Neuronal stem cell (in vitro differentiated cells): Measurements from ENCODE around the gene SLC4A7.

Experiments
- DNase-seq: peaks from one replicate; pipeline ENCODE4 v3.0.0-alpha.2; 2013; ENCODE audit warnings: low spot score
- H2AFZ ChIP-seq: one replicate; pipeline ENCODE4 v1.6.1; 2013; ENCODE audit warnings: mild to moderate bottlenecking, low read length, inconsistent platforms
- H2AK5ac ChIP-seq: 2 replicates; pipeline ENCODE4 v1.6.1; 2013; ENCODE audit warnings: low read depth, mild to moderate bottlenecking, inconsistent platforms, low read length, moderate library complexity, mixed read lengths
- H2BK120ac ChIP-seq: 2 replicates; pipeline ENCODE4 v1.6.1; 2013; ENCODE audit warnings: low read depth, mild to moderate bottlenecking, inconsistent platforms, low read length, moderate library complexity, mixed read lengths
- H2BK12ac ChIP-seq: one replicate; pipeline ENCODE4 v1.6.1; 2013; ENCODE audit warnings: low read length, inconsistent platforms
- H2BK15ac ChIP-seq: 2 replicates; pipeline ENCODE4 v1.6.1; 2013; ENCODE audit warnings: mild to moderate bottlenecking, low read length, inconsistent platforms, mixed read lengths
- H2BK5ac ChIP-seq: one replicate; pipeline ENCODE4 v1.6.1; 2013; ENCODE audit warnings: inconsistent platforms, mild to moderate bottlenecking, low read length, moderate library complexity
- H3K14ac ChIP-seq: one replicate; pipeline ENCODE4 v1.6.1; 2013; ENCODE audit warnings: low read length, inconsistent platforms
- H3K18ac ChIP-seq: 2 replicates; pipeline ENCODE4 v1.6.1; 2013; ENCODE audit warnings: low read length, inconsistent platforms
- H3K23ac ChIP-seq: 2 replicates; pipeline ENCODE4 v1.6.1; 2013; ENCODE audit warnings: low read depth, mild to moderate bottlenecking, mixed read lengths, low read length, inconsistent platforms; ENCODE audit not compliant: poor library complexity
- H3K27ac ChIP-seq: replicated peaks from 3 replicates; pipeline ENCODE4 v1.5.1; 2013; ENCODE audit warnings: low read length, inconsistent platforms
- H3K27me3 ChIP-seq, 3 experiments: 2 replicates each; pipeline ENCODE4 v1.6.1; 2013; ENCODE audit warnings: low read length in 3 of 3, mild to moderate bottlenecking in 2 of 3, inconsistent platforms in 1 of 3, low read depth in 1 of 3, mixed read lengths in 1 of 3, moderate library complexity in 1 of 3; ENCODE audit not compliant: control insufficient read depth in 3 of 3, insufficient read depth in 3 of 3
- H3K36me3 ChIP-seq, 2 donors: replicated peaks in 1 of 2; 2 replicates each; pipeline ENCODE4 v1.6.1; 2013; ENCODE audit warnings: low read length in 2 of 2; ENCODE audit not compliant: control insufficient read depth in 2 of 2, insufficient read depth in 2 of 2
- H3K4ac ChIP-seq: 2 replicates; pipeline ENCODE4 v1.6.1; 2013; ENCODE audit warnings: inconsistent platforms, mild to moderate bottlenecking, low read length, moderate library complexity
- H3K4me1 ChIP-seq, 2 donors: 1 replicate in 1 of 2; 2 replicates in 1 of 2; pipeline ENCODE4 v1.6.1; 2013; ENCODE audit warnings: low read length in 2 of 2, low read depth in 1 of 2; ENCODE audit not compliant: control insufficient read depth in 2 of 2, insufficient read depth in 1 of 2
- H3K4me2 ChIP-seq: one replicate; pipeline ENCODE4 v1.6.1; 2013; ENCODE audit warnings: mild to moderate bottlenecking, low read length, inconsistent platforms; ENCODE audit not compliant: insufficient read depth, poor library complexity, severe bottlenecking
- H3K4me3 ChIP-seq, 2 donors: 2 replicates each; pipeline ENCODE4 v1.5.1; 2013; ENCODE audit warnings: low read length in 2 of 2, mild to moderate bottlenecking in 2 of 2, inconsistent platforms in 1 of 2, moderate library complexity in 1 of 2
- H3K79me1 ChIP-seq: one replicate; pipeline ENCODE4 v1.6.1; 2013; ENCODE audit warnings: low read depth, mild to moderate bottlenecking, inconsistent platforms, low read length, moderate library complexity
- H3K9ac ChIP-seq: one replicate; pipeline ENCODE4 v1.6.1; 2013; ENCODE audit warnings: mild to moderate bottlenecking, low read depth, low read length, inconsistent platforms; ENCODE audit not compliant: poor library complexity
- H3K9me3 ChIP-seq, 2 donors: replicated peaks in 1 of 2; 2 replicates each; pipeline versions ENCODE3 to v1.6.1; 2013; ENCODE audit warnings: low read length in 2 of 2, mild to moderate bottlenecking in 2 of 2, inconsistent platforms in 1 of 2, low read depth in 1 of 2, mixed read lengths in 1 of 2, moderate library complexity in 1 of 2; ENCODE audit not compliant: control insufficient read depth in 2 of 2, insufficient read depth in 1 of 2
- H4K8ac ChIP-seq: one replicate; pipeline ENCODE4 v1.6.1; 2013; ENCODE audit warnings: low read depth, mild to moderate bottlenecking, inconsistent platforms, low read length, moderate library complexity
- H4K91ac ChIP-seq: one replicate; pipeline ENCODE4 v1.6.1; 2013; ENCODE audit warnings: low read length, low read depth, mild to moderate bottlenecking, inconsistent platforms; ENCODE audit not compliant: poor library complexity
- WGBS, 2 donors: extraction: QIAGEN DNeasy Blood & Tissue Kit; methylation state at CpG; one replicate each; pipeline ENCODE4 v1.1.7; 2013; ENCODE audit warnings: missing lambda C conversion rate in 2 of 2, mixed read lengths in 1 of 2; ENCODE audit not compliant: insufficient read length in 2 of 2, insufficient replicate concordance in 1 of 2; ENCODE audit errors: extremely low coverage in 2 of 2; 5-methylcytosine and 5-hydroxymethylcytosine counted together

SLC4A7 gene

DNA sequence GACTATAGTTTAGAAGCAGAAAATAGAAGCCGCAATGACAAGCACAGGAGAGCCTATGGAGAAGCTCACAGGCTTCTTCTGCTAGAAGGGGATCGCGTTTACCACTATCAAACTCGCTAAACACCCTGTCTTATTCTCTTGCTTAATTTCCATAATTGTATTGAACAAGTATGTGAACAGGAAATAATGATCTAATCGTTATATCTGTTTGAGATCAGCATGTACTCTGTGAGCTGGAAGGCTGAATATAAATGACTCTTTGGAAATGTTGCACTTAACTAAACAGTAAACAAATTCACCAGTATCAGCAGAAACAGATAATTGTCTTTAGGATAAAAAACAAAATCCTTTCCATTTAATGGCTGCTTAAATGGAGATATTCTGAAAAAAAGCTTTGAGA is 130.0 kb downstream of the SLC4A7 start:
- no peak overlapping the region for H2BK15ac ChIP-seq
- peaks cover 4 to 11% of the 10 kb centered on the region in 2 donors for H3K4me1 ChIP-seq
- H3K23ac ChIP-seq, result no peak overlapping the region
- H3K27ac ChIP-seq, result no peak overlapping the region
- DNase-seq, result no peak
- H4K8ac ChIP-seq, result no peak overlapping the region
- no peak overlapping the region for H4K91ac ChIP-seq
- no CpG with 5 or more reads among the region's 5 CpGs for WGBS, 2 donors
- H2BK5ac ChIP-seq, result no peak overlapping the region
- no peak overlapping the region for H2BK12ac ChIP-seq
- peak overlapping the region; percentile 9 for H2AFZ ChIP-seq
- no peak overlapping the region for H3K14ac ChIP-seq
- H2BK120ac ChIP-seq, result no peak overlapping the region
- H2AK5ac ChIP-seq, result no peak overlapping the region
- no peaks in the 10 kb centered on the region for H3K9me3 ChIP-seq
- no peak overlapping the region for H3K9ac ChIP-seq
- no peak overlapping the region for H3K18ac ChIP-seq
- H3K27me3 ChIP-seq, result no peaks in the 10 kb centered on the region
- no peaks in the 10 kb centered on the region for H3K79me1 ChIP-seq
- H3K4me3 ChIP-seq, result no peak overlapping the region
- no peak overlapping the region for H3K4me2 ChIP-seq
- no peak overlapping the region for H3K4ac ChIP-seq
- H3K36me3 ChIP-seq, result no peaks in the 10 kb centered on the region

DNA sequence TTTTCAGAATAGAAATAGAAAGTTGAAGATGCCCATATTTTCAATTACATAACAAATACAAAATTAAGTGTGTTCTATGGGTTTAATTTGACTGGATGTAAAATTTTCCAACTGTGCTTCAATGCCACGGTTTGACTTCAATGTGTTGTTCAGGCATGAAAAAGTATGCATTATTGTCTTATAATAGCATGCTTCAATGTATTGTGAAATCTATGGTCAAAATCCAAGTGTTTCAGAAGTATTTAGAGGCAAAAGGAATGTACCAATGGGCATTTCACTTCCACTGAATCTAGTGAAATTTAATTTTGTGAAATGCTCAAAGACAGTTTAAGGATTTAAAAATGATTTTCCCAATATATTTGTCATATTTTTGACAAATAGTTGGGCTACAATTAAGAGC is 131.0 kb downstream of the SLC4A7 start:
- no peak overlapping the region for H3K4ac ChIP-seq
- H2AFZ ChIP-seq, result no peak overlapping the region
- H3K14ac ChIP-seq, result no peak overlapping the region
- H4K8ac ChIP-seq, result no peak overlapping the region
- H2AK5ac ChIP-seq, result no peak overlapping the region
- H3K4me2 ChIP-seq, result no peak overlapping the region
- no peaks in the 10 kb centered on the region for H3K79me1 ChIP-seq
- no peak overlapping the region for H2BK5ac ChIP-seq
- H3K9me3 ChIP-seq, result no peaks in the 10 kb centered on the region
- DNase-seq, result no peak
- H3K18ac ChIP-seq, result no peak overlapping the region
- H3K23ac ChIP-seq, result no peak overlapping the region
- H3K4me1 ChIP-seq, result peaks cover 4 to 11% of the 10 kb centered on the region in 2 donors
- H3K27ac ChIP-seq, result no peak overlapping the region
- no peak overlapping the region for H4K91ac ChIP-seq
- no peak overlapping the region for H2BK15ac ChIP-seq
- no peak overlapping the region for H3K4me3 ChIP-seq
- H2BK120ac ChIP-seq, result no peak overlapping the region
- H3K9ac ChIP-seq, result no peak overlapping the region
- no CpG with 5 or more reads among the region's 1 CpG for WGBS, 2 donors
- no peak overlapping the region for H2BK12ac ChIP-seq
- H3K36me3 ChIP-seq, result no peaks in the 10 kb centered on the region
- no peaks in the 10 kb centered on the region for H3K27me3 ChIP-seq

DNA sequence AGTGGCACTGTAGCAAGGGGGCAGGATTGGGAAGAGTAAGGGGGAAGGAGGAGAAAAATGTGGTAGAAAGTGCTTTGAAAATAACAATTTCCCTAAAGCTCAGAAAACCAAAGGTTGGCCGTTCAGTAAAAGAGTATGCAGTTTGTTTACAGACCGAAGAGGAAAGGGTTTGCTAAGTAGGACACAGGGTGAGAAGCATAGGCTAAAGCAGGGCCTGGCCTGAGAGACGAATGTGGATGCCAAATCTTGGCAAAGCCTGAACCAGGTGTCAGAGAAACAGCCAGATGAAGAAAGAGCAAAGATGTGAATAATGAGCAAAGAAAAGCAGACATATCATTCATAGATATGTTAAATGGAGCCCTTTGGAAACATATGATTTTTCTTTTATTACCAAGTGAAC is 132.1 kb downstream of the SLC4A7 start:
- H3K4me1 ChIP-seq, result peaks cover 4 to 11% of the 10 kb centered on the region in 2 donors
- H2AK5ac ChIP-seq, result no peak overlapping the region
- no peaks in the 10 kb centered on the region for H3K36me3 ChIP-seq
- H3K27me3 ChIP-seq, result no peaks in the 10 kb centered on the region
- no peak overlapping the region for H3K23ac ChIP-seq
- H4K8ac ChIP-seq, result no peak overlapping the region
- no peaks in the 10 kb centered on the region for H3K9me3 ChIP-seq
- no peak overlapping the region for H2AFZ ChIP-seq
- no peak overlapping the region for H4K91ac ChIP-seq
- DNase-seq, result no peak
- no peak overlapping the region for H3K14ac ChIP-seq
- H2BK12ac ChIP-seq, result no peak overlapping the region
- no peaks in the 10 kb centered on the region for H3K79me1 ChIP-seq
- H3K9ac ChIP-seq, result no peak overlapping the region
- no peak overlapping the region for H2BK120ac ChIP-seq
- no peak overlapping the region for H3K4ac ChIP-seq
- WGBS, 2 donors, result no CpG with 5 or more reads among the region's 3 CpGs
- no peak overlapping the region for H3K18ac ChIP-seq
- H3K4me3 ChIP-seq, result no peak overlapping the region
- H2BK15ac ChIP-seq, result no peak overlapping the region
- no peak overlapping the region for H3K27ac ChIP-seq
- H3K4me2 ChIP-seq, result no peak overlapping the region
- H2BK5ac ChIP-seq, result no peak overlapping the region

DNA sequence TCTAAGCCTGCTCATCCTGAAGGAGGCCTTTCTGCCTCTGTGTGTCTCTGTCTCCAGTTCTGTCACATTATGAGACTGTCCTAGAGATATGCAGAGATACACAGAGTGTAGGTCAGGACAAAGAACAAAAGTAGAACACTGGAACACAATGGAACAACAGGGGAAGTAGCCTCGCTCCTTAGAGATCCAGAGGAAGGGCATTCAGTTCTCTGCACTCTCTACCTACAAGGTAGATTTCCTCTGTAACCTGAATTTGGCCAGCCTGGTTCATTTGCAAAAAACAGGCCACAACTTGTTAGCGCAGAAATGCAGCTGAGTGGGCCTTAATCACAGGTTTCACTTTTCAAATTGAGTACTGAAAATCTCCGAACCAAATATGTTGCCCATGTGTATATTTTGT is 134.4 kb downstream of the SLC4A7 start:
- Histone ChIP-seq H3K27me3 (no peaks in the 10 kb centered on the region), H3K4me1 (peaks cover 4 to 8% of the 10 kb centered on the region in 2 donors), H2AFZ (peak overlapping the region; percentile 85), H4K8ac (no peak overlapping the region), H3K14ac (no peak overlapping the region), H4K91ac (no peak overlapping the region), H2BK15ac (no peak overlapping the region), H3K4me2 (no peak overlapping the region), H3K23ac (no peak overlapping the region), H2BK120ac (no peak overlapping the region), H3K9me3 (no peaks in the 10 kb centered on the region), H3K18ac (no peak overlapping the region), H3K79me1 (no peaks in the 10 kb centered on the region), H2BK5ac (no peak overlapping the region), H3K4me3 (no peak overlapping the region), H3K9ac (no peak overlapping the region), H2BK12ac (no peak overlapping the region), H2AK5ac (no peak overlapping the region), H3K36me3 (no peaks in the 10 kb centered on the region), H3K27ac (no peak overlapping the region), H3K4ac (no peak overlapping the region)
- WGBS, 2 donors, result no CpG with 5 or more reads among the region's 3 CpGs
- no peak for DNase-seq
